PFSK-1 (cell line): Measurements from ENCODE around the gene PSEN1.

Experiments
- FOXP2 ChIP-seq: optimal IDR thresholded peaks from 2 replicates; pipeline ENCODE3; 2011; ENCODE audit warnings: borderline replicate concordance, control low read depth, inconsistent platforms; ENCODE audit not compliant: insufficient read depth; ENCODE audit errors: extremely low read length, extremely low read depth
- POLR2AphosphoS5 ChIP-seq: IDR thresholded peaks from 2 replicates; pipeline ENCODE4 v1.6.1; 2012; ENCODE audit warnings: low read depth, mild to moderate bottlenecking, control low read depth, low read length, moderate library complexity
- REST ChIP-seq, 2 experiments: IDR thresholded peaks; 2 replicates each; pipeline versions ENCODE4 v1.6.1 to v1.8.0; 2011 to 2012; ENCODE audit warnings: low read depth in 2 of 2, low read length in 2 of 2, control low read depth in 1 of 2, inconsistent platforms in 1 of 2, mild to moderate bottlenecking in 1 of 2, moderate library complexity in 1 of 2; ENCODE audit not compliant: insufficient read depth in 1 of 2
- SIN3A ChIP-seq: IDR thresholded peaks from 2 replicates; pipeline ENCODE4 v1.6.1; 2012; ENCODE audit warnings: mild to moderate bottlenecking, low read length, moderate library complexity, borderline replicate concordance; ENCODE audit not compliant: insufficient read depth
- TAF1 ChIP-seq: IDR thresholded peaks from 2 replicates; pipeline ENCODE4 v1.6.1; 2012; ENCODE audit warnings: low read length, control low read depth, borderline replicate concordance; ENCODE audit not compliant: insufficient read depth

DNA sequence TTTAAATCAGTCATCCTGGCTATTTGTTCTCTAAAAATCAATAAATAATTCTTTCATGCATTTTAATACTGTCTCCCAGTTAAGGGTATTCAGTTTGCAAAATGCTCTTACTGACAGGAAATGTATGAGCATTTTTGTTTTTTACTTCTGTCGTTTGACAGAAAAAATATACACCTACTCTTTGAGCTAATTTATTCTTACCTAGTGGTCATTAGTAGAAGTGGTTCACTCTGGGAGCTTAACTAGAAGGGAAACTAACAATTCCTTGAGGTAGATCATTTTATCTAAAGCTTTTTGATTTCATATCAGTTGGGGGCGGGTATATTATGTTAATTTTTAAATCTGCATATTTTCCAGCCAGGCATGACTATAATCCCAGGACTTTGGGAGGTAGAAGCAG, 67.2 kb downstream of the PSEN1 start:
- TF ChIP-seq POLR2AphosphoS5 (no peak), TAF1 (no peak), REST (IDR thresholded peaks at IDR 0.05; ENCODE audit: insufficient read depth in 1 of 2, low read depth in 2 of 2, low read length in 2 of 2) (no peak), SIN3A (no peak), FOXP2 (no peak)
